Osteoblast (primary cell): ENCODE measurements around the gene NKIRAS2. TPM values are rescaled to one million over a fixed set of nuclear protein-coding genes. Genes with fewer than 3 reads are reported as not detected.
"Not testable (repeated sequence)": the region's sequence is repeated elsewhere in the genome, so short reads cannot be mapped to it uniquely, and the experiment has no call there.

Experiments used
- DNase-seq: peaks from one replicate; pipeline ENCODE4 v3.0.0; 2011; ENCODE audit warnings: low spot score, mixed read lengths; ENCODE audit not compliant: insufficient read length; ENCODE audit errors: missing footprints
- H2AFZ ChIP-seq: 2 replicates; pipeline ENCODE4 v1.6.0; 2011; ENCODE audit warnings: mild to moderate bottlenecking, low read length
- H3K27ac ChIP-seq: 2 replicates; pipeline ENCODE4 v1.5.1; 2011; ENCODE audit warnings: mild to moderate bottlenecking, low read depth, low read length, moderate library complexity
- H3K27me3 ChIP-seq: 2 replicates; pipeline ENCODE4 v1.6.0; 2012; ENCODE audit warnings: mild to moderate bottlenecking, control low read depth, inconsistent platforms, low read length, moderate library complexity; ENCODE audit not compliant: insufficient read depth
- H3K36me3 ChIP-seq: 2 replicates; pipeline ENCODE4 v1.5.1; 2011; ENCODE audit warnings: mild to moderate bottlenecking, low read length, control low read depth, moderate library complexity; ENCODE audit not compliant: insufficient read depth
- H3K4me1 ChIP-seq: 2 replicates; pipeline ENCODE4 v1.5.1; 2011; ENCODE audit warnings: mild to moderate bottlenecking, low read length, control low read depth, moderate library complexity; ENCODE audit not compliant: insufficient read depth
- H3K4me2 ChIP-seq: 2 replicates; pipeline ENCODE4 v1.6.0; 2011; ENCODE audit warnings: mild to moderate bottlenecking, low read length; ENCODE audit not compliant: insufficient read depth
- H3K4me3 ChIP-seq: fragments of 200-600 bp; sonication (generic); 3 replicates; pipeline ENCODE4 v1.5.1; 2012; ENCODE audit warnings: mild to moderate bottlenecking, low read length, inconsistent platforms; ENCODE audit not compliant: insufficient read depth
- H3K79me2 ChIP-seq: 2 replicates; pipeline ENCODE4 v1.6.0; 2012; ENCODE audit warnings: mild to moderate bottlenecking, low read length, control low read depth, inconsistent platforms; ENCODE audit not compliant: insufficient read depth
- H3K9me3 ChIP-seq: 2 replicates; pipeline ENCODE4 v1.5.1; 2011; ENCODE audit warnings: low read depth, low read length, control low read depth
- H4K20me1 ChIP-seq: 2 replicates; pipeline ENCODE4 v1.6.0; 2012; ENCODE audit warnings: mild to moderate bottlenecking, low read length, control low read depth; ENCODE audit not compliant: insufficient read depth
- CTCF ChIP-seq: IDR thresholded peaks from 2 replicates; pipeline ENCODE4 v1.5.1; 2011; ENCODE audit warnings: mild to moderate bottlenecking, low read depth, low read length, moderate library complexity; ENCODE audit errors: extremely low read depth
- total RNA-seq: library from RNA; depleted of rRNA; stranded (reverse); fragments of >200 nt; gene quantifications from 2 replicates; pipeline ENCODE4 v1.2.3, GENCODE V29; 2012

Gene NKIRAS2
- total RNA-seq, 1 donor, result 39.1 TPM

DNA sequence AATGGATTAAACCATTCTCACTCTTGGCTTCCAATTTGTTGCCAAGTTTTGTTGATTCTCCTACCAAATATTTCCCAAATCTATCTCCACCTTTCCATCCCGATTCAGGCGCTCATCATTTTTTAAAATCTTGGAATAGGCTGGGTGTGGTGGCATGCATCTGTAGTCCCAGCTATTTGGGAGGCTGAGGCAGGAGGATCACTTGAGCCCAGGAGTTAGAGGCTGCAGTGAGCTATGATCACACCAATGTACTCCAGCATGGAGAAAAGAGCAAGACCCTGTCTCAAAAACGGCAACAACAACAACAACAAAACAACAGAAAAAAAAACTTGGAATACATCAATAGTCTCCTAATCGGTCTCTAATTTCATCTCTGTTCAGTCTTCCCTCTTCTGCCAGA lies 902 bp upstream of the NKIRAS2 start:
- no peak for TF ChIP-seq CTCF
- Histone ChIP-seq H3K9me3 (no peaks in the 10 kb centered on the region), H3K4me3 (no peak overlapping the region), H3K27ac (no peak overlapping the region), H2AFZ (no peak overlapping the region), H4K20me1 (no peaks in the 10 kb centered on the region), H3K27me3 (no peaks in the 10 kb centered on the region), H3K4me1 (peaks cover 20% of the 10 kb centered on the region), H3K36me3 (peaks cover 26% of the 10 kb centered on the region), H3K79me2 (peaks cover 59% of the 10 kb centered on the region), H3K4me2 (no peak overlapping the region)
- no peak for DNase-seq

- Histone ChIP-seq H3K79me2 (peaks cover 40% of the 10 kb centered on the region), H3K4me3 (peak overlapping the region; percentile 92), H3K4me1 (peaks cover 28% of the 10 kb centered on the region), H3K27ac (peak overlapping the region; percentile 19), H3K36me3 (peaks cover 28% of the 10 kb centered on the region), H3K4me2 (peak overlapping the region; percentile 91)
- H3K9me3 ChIP-seq, H3K27me3 ChIP-seq, H4K20me1 ChIP-seq, DNase-seq, H2AFZ ChIP-seq: not testable (repeated sequence)
Observed at GRCh38 chr17:42020845-42021244, 955 bp downstream of the NKIRAS2 start.

- Histone ChIP-seq H3K4me1 (peaks cover 15% of the 10 kb centered on the region), H3K79me2 (peaks cover 24% of the 10 kb centered on the region), H3K27me3 (no peaks in the 10 kb centered on the region), H3K4me3 (no peak overlapping the region), H3K4me2 (no peak overlapping the region), H3K27ac (no peak overlapping the region), H3K36me3 (peaks cover 28% of the 10 kb centered on the region), H2AFZ (no peak overlapping the region), H4K20me1 (no peaks in the 10 kb centered on the region), H3K9me3 (no peaks in the 10 kb centered on the region)
- TF ChIP-seq CTCF, result no peak
- peak; percentile 71 for DNase-seq
Observed at GRCh38 chr17:42023524-42024349, 3.8 kb downstream of the NKIRAS2 start.

DNA sequence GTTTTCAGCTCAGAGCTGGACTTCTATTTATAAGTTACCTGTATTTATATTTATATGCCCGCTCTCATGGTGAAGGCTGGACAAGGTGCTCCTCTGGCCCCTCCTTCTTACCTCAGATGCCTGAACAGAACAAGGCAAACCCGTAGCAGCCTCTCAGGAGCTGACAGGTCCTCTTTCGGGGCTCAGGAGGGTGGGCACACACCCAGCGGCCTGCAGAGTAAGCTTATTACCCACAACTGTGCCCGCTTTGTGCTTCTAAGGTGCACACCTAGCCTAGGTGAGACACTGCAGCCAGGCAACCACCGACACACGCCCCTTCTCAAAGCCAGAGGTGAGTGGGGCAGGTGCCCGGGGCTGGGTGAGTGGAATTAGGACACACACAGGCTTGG lies 5.3 kb downstream of the NKIRAS2 start:
- Histone ChIP-seq H3K4me1 (peaks cover 15% of the 10 kb centered on the region), H3K79me2 (peaks cover 17% of the 10 kb centered on the region), H3K4me2 (peak overlapping the region; percentile 8), H3K4me3 (no peak overlapping the region), H3K36me3 (peaks cover 28% of the 10 kb centered on the region), H3K9me3 (no peaks in the 10 kb centered on the region), H2AFZ (no peak overlapping the region), H3K27ac (no peak overlapping the region), H4K20me1 (no peaks in the 10 kb centered on the region), H3K27me3 (no peaks in the 10 kb centered on the region)
- no peak for TF ChIP-seq CTCF
- DNase-seq, result peak; percentile 47
